Astrocyte of the cerebellum (primary cell): ENCODE results near the gene GNE.

ENCODE experiments used
- DNase-seq: peaks from one replicate; pipeline ENCODE4 v3.0.0-alpha.2; 2011; ENCODE audit warnings: low read depth
- H3K4me3 ChIP-seq: 2 replicates; pipeline ENCODE4 v1.5.1; 2011; ENCODE audit warnings: mild to moderate bottlenecking, low read depth, low read length, moderate library complexity
- CTCF ChIP-seq: IDR thresholded peaks from 2 replicates; pipeline ENCODE4 v1.5.1; 2012; ENCODE audit warnings: low read length, low read depth, moderate library complexity, mild to moderate bottlenecking; ENCODE audit errors: missing control alignments
- in situ Hi-C: cut with HindIII; loops from 2 replicates; pipeline ENCODE4 v1.10.0; 2017; ENCODE audit warnings: low sequenced_read_pairs

GNE gene

GRCh38 chr9:36213387-36213786 is 44.9 kb downstream of the GNE start:
- no peak for DNase-seq
- in situ Hi-C loops, result no loop called here
- no peak overlapping the region for H3K4me3 ChIP-seq
- no peak for TF ChIP-seq CTCF

GRCh38 chr9:36211510-36211909 is 46.7 kb downstream of the GNE start:
- no peak for DNase-seq
- H3K4me3 ChIP-seq, result no peak overlapping the region
- in situ Hi-C loops, result no loop called here
- TF ChIP-seq CTCF, result no peak

- TF ChIP-seq CTCF, result no peak
Observed at GRCh38 chr9:36210722-36211121, 47.5 kb downstream of the GNE start.

GRCh38 chr9:36208521-36209253 is 49.6 kb downstream of the GNE start:
- no peak for TF ChIP-seq CTCF
- in situ Hi-C loops, result no loop called here
- H3K4me3 ChIP-seq, result no peak overlapping the region
- no peak for DNase-seq

More at GRCh38 chr9:36210722-36211121, 47.5 kb downstream of the GNE start:
- DNase-seq, result no peak
- in situ Hi-C loops, result no loop called here
- H3K4me3 ChIP-seq, result no peak overlapping the region

GRCh38 chr9:36207546-36208012 is 50.7 kb downstream of the GNE start:
- DNase-seq, result no peak

GRCh38 chr9:36207016-36207415 is 51.2 kb downstream of the GNE start:
- TF ChIP-seq CTCF, result no peak
- H3K4me3 ChIP-seq, result no peak overlapping the region
- DNase-seq, result no peak
- in situ Hi-C loops, result no loop called here

More at GRCh38 chr9:36207546-36208012, 50.7 kb downstream of the GNE start:
- TF ChIP-seq CTCF, result no peak
- no peak overlapping the region for H3K4me3 ChIP-seq
- in situ Hi-C loops, result no loop called here
